Stimulated activated CD8-positive, alpha-beta memory T cell treated with anti-CD3 and anti-CD28 coated beads, Interleukin-4, amount 100 ng/mL, for 4 hours (primary cell): ENCODE results near the gene GRIK4.

ENCODE experiments used
- DNase-seq, 2 donors: peaks; one replicate each; pipeline ENCODE4 v3.0.0-alpha.2; 2020; ENCODE audit warnings: low read depth in 2 of 2, low spot score in 1 of 2

The GRIK4 gene

GRCh38 chr11:120828847-120829246 is 317.3 kb downstream of the GRIK4 start:
- no peak for DNase-seq

GRCh38 chr11:120830085-120830620 is 318.6 kb downstream of the GRIK4 start:
- DNase-seq = no peak

- no peak for DNase-seq
These were observed 321.1 kb downstream of the GRIK4 start for GRCh38 chr11:120832481-120833238.

GRCh38 chr11:120834686-120835210 is 323.2 kb downstream of the GRIK4 start:
- DNase-seq = no peak

DNA sequence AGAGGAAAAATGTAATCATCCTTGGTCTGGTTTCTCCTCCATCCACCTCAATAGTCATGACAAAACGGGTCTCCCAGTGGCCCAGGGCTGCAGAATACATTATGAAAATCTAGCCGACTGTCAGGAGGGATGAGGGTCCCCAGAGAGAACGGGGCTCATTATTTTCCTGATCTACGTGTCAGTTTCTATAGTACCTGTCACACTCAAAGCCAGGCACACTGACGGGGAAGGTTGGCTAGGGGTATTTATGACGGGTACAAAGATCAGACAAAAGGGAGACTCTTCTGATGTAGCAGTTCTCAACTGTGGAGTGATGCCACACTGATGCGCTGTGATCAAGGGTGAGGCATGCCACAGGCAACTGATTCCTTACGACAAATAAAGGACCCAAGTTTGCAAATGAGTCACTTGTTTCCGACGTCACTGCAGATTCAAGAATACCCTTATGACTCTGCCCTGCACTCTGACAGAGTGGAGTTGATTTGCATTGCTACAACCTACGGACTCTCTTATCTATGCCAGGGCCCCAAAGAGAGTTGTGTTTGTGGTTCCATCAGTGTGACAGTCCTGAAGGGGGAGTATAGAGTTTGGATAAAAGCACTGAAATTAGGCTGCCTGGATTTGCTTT is 324.2 kb downstream of the GRIK4 start:
- DNase-seq = no peak

DNA sequence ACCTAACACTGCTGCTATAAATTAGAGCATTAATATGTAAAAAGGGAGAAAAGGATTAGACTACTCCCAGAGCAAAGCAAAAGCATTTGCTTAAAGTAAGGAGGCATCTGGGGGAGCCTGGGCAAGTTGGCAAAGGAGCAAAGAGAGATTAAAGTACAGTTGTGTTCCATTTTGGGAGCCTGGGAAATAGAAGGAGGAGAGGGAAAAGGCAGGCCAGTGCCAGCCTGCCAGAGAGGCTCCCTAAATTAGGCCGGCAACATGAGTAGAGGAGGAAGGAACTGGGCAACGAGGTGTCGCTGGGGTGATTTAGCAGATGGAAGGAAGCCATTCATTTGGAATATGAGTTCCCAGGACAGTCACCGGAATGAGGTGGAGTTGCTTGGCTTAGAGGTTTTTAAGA is 326.1 kb downstream of the GRIK4 start:
- DNase-seq = no peak

- no peak for DNase-seq
These were observed 327.7 kb downstream of the GRIK4 start for GRCh38 chr11:120839201-120839600.

DNA sequence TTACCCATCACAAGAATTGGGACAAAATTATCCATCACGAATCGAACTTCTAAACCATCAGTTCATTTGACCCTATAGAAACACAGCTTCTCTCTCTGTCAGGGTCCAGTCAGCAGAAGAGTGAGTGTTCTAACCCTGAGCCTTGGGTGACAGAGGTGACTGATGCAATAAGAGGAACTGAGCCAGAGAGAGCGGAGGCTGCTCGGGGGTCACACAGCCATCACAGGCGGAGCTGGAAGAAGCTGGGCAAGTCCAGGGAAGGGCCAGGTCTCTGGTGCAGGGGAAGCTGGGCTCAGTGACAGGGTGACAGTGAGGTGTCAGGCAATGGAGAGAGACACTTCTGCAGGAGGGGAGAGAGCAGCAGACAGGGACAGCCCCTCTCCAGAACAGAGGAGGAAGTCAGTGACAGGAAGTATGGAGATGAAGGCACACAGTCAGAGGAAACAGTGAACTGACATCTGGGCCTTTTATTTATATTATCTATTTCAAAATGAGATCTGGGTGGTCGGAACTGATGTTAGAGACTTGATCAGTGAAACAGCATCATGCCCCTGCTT is 328.4 kb downstream of the GRIK4 start:
- no peak for DNase-seq

- no peak for DNase-seq
These were observed 329.1 kb downstream of the GRIK4 start for GRCh38 chr11:120840661-120841060.

- DNase-seq = no peak
These were observed 329.5 kb downstream of the GRIK4 start for GRCh38 chr11:120841074-120841473.

DNA sequence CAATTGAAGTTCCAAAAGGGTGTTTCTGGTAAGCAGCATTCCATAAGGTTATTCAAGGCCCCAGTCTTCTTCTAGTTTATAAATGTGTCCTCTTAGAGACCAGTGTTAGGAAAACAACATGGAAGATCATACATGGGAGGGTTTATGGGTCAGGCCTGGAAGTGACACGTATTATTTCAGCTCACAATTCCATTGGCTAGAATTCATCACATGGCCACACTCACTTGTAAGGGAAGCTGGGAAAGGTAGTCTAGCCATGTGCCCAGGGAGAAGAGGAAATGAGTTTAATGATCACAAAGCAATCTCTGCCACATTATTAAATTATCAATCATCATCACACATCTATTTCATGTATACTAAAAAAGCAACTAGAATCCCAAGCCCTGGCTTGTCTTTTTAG is 330.6 kb downstream of the GRIK4 start:
- no peak for DNase-seq

GRCh38 chr11:120853435-120853834 is 341.9 kb downstream of the GRIK4 start:
- DNase-seq = no peak

DNA sequence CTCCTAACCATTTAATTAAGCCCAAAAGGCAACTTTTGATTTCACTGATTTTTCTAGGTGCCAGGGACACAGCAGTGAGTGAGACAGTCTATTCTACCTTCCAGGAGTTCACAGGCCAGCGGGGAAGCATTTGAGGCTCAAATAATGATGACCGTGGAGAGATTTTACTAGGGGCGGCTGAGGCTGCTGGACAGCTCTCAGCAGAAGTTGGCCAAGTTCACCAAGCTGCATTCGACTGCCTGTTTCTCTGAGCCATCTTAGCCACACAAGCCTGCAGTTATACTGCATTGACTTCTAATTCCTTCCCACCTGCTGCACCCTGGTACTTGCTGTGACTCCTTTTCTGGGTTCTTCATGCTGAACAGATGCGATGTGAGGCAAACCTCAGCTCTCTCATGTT is 343.4 kb downstream of the GRIK4 start:
- no peak for DNase-seq

- no peak for DNase-seq
These were observed 346.0 kb downstream of the GRIK4 start for GRCh38 chr11:120857508-120857907.

DNA sequence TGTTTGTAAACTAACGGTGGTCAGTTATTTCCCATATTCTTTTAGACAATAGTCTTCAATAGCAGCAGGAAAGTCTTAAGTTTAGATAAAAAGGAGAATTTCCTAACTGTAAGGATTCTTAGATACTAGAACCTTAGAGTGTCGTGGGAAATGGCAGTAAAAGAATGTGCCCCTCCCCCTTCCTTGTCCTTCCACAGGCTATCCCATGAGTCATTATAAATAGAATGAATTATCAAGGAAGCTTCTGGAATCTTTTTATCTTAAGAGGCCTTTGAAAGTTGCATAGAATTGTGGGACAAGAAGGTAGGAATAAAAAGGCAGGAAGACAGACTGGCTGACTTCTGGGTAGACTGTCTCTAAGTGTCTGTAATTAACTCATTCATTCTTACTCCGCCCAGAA is 347.2 kb downstream of the GRIK4 start:
- DNase-seq = no peak

GRCh38 chr11:120859552-120860295 is 348.2 kb downstream of the GRIK4 start:
- DNase-seq = no peak

DNA sequence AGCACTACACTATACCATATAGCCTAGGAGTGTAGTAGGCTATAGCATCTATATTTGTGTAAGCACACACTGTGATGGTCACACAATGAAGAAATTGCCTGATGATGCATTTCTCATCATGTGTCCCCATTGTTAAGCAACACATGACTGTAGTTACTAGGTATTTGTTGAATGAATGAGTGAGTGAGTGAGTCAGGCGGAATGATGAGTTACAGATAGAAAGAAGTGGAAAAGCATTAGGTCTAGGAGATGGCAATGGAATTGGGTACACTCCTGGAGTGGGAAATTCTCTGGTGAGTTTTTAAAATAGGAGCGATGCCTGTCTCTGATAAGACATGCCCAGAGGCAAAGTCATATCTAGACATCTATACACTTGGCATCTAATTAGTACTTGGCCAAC is 351.8 kb downstream of the GRIK4 start:
- no peak for DNase-seq

DNA sequence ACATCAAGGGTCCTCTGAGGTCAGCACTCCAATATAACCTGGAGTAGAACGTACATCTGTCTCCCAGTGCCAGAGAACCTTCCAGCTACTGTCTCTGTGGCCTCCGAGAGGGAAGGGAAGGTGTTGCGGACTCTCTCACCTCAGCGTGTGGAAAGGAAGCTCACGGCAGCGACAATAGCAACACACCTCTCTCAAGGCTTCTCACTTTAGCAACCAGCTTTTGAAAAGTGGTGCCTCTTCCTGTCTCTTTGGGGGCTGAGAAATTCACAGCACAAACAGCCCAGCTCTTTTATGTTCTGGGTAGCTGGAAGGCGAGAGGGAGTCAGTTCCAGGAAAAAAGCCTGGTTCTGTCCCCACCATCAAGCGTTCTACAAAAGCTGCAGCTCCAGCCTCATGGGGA is 355.5 kb downstream of the GRIK4 start:
- DNase-seq = no peak

- no peak for DNase-seq
These were observed 356.0 kb downstream of the GRIK4 start for GRCh38 chr11:120867531-120867930.

DNA sequence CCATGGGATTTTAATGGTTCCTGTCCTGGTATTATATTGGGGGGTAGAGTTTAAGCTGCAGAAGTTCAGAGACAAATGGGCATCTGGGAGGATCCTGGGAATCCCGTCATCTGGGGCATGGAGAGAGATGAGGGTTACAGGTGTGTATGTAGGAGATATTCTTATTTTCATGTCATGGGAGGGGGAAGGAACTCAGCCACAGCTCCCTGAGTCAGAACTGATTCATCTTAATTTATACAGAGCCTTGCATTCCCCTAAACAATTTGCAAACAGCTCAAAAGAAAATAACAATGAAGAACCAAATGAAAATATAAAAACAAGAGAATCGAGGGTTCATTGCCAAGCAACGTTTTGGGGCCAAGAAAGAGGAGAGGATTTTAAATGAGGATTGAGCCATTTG is 356.4 kb downstream of the GRIK4 start:
- no peak for DNase-seq

DNA sequence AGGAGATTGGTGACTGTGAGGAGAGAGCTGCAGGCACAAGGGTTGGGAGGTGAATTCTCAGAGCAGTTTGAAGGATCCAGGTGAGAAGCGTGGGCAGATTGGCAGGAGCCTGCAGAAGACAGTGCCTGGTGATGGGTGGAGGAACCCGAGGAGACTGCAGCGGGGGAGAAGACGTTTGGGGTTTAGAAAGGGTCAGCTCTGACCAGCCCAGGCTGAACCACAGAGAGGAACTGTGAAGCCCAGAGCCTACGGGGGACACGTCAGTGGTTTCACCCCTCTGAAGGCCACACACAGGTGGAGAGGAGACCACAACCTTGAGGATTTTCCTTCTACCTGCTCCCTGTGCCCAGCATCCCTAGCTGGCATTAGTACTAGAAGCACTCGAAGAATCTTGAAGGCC is 357.5 kb downstream of the GRIK4 start:
- DNase-seq = no peak
